Endothelial cell of umbilical vein (primary cell): Measurements from ENCODE around the gene CBFA2T3. TPM values are rescaled to one million over a fixed set of nuclear protein-coding genes. Genes with fewer than 3 reads are reported as not detected.

ENCODE experiments used
- BruUV-seq: library from RNA; stranded (reverse); fragments of 400-500 nt; replicated peaks from 2 replicates; lab custom pipeline; 2021; lab: Mats Ljungman, UMichigan
- CTCF ChIA-PET: fragments of 300-600, 350-600 bp; sonication (Branson Sonifier 250); formaldehyde crosslinking; loops from one replicate; lab custom pipeline; 2021; ENCODE audit warnings: antibody characterized with exemption, inconsistent platforms; lab: Charles Lee
- POLR2A ChIA-PET: fragments of 300-600, 350-600 bp; sonication (Branson Sonifier 250); formaldehyde crosslinking; loops from one replicate; lab custom pipeline; 2021; ENCODE audit warnings: antibody characterized with exemption, inconsistent platforms; lab: Charles Lee
- DNase-seq: peaks from one replicate; pipeline ENCODE4 v3.0.0-alpha.2; 2011; ENCODE audit warnings: low read depth, low spot score
- FAIRE-seq: peaks from 2 replicates; lab custom pipeline; 2011; peaks lifted over from hg19 to GRCh38; lab: Jason Lieb, UNC
- H2AFZ ChIP-seq: 2 replicates; pipeline ENCODE4 v1.6.0; 2012; ENCODE audit warnings: low read depth, low read length, control low read depth, inconsistent platforms
- H3K27ac ChIP-seq: 2 replicates; pipeline ENCODE4 v1.5.1; 2011; ENCODE audit warnings: low read depth, mild to moderate bottlenecking, control low read depth, low read length, moderate library complexity; ENCODE audit not compliant: insufficient read depth
- H3K27me3 ChIP-seq, 2 experiments: 2 replicates each; pipeline versions ENCODE4 v1.6.0 to v1.6.1; 2011; ENCODE audit warnings: low read length in 2 of 2, mixed read lengths in 1 of 2; ENCODE audit not compliant: control insufficient read depth in 2 of 2, insufficient read depth in 2 of 2
- H3K36me3 ChIP-seq, 2 experiments: 2 replicates in 1 of 2; 3 replicates in 1 of 2; pipeline ENCODE4 v1.5.1; 2011; ENCODE audit warnings: low read length in 2 of 2, mild to moderate bottlenecking in 1 of 2, moderate library complexity in 1 of 2; ENCODE audit not compliant: control insufficient read depth in 2 of 2, insufficient read depth in 2 of 2; ENCODE audit errors: extremely low read depth in 1 of 2
- H3K4me1 ChIP-seq: 3 replicates; pipeline ENCODE4 v1.5.1; 2011; ENCODE audit warnings: mild to moderate bottlenecking, low read length; ENCODE audit not compliant: control insufficient read depth, insufficient read depth; ENCODE audit errors: extremely low read depth
- H3K4me2 ChIP-seq: 2 replicates; pipeline ENCODE4 v1.6.1; 2011; ENCODE audit warnings: low read length, control low read depth, mixed read lengths; ENCODE audit not compliant: insufficient read depth
- H3K4me3 ChIP-seq, 3 experiments: fragments of 200-600 bp in 1 of 3; sonication (generic), shearing (Covaris generic) in 1 of 3; replicated peaks in 1 of 3; 2 replicates each; pipeline ENCODE4 v1.5.1; 2011 to 2016; ENCODE audit warnings: control low read depth in 3 of 3, low read length in 3 of 3, mild to moderate bottlenecking in 2 of 3, inconsistent platforms in 1 of 3, low read depth in 1 of 3, moderate library complexity in 1 of 3; ENCODE audit not compliant: insufficient read depth in 1 of 3
- H3K79me2 ChIP-seq: 2 replicates; pipeline ENCODE4 v1.6.0; 2012; ENCODE audit warnings: low read length, inconsistent platforms; ENCODE audit not compliant: control insufficient read depth, insufficient read depth
- H3K9ac ChIP-seq: replicated peaks from 2 replicates; pipeline ENCODE3; 2011; ENCODE audit warnings: low read length, control low read depth; ENCODE audit not compliant: insufficient read depth; ENCODE audit errors: extremely low read depth
- H3K9me1 ChIP-seq: replicated peaks from 3 replicates; pipeline ENCODE4 v1.6.0; 2011; ENCODE audit warnings: mild to moderate bottlenecking, low read length; ENCODE audit not compliant: control insufficient read depth, insufficient read depth; ENCODE audit errors: extremely low read depth
- H3K9me3 ChIP-seq: replicated peaks from 2 replicates; pipeline ENCODE4 v1.5.1; 2012; ENCODE audit warnings: low read length, inconsistent platforms; ENCODE audit not compliant: control insufficient read depth, insufficient read depth
- H4K20me1 ChIP-seq: replicated peaks from 2 replicates; pipeline ENCODE3; 2011; ENCODE audit warnings: mild to moderate bottlenecking, low read length; ENCODE audit not compliant: control insufficient read depth, insufficient read depth; ENCODE audit errors: extremely low read depth
- CTCF ChIP-seq, 2 donors: IDR thresholded peaks; 1 replicate in 1 of 2; 2 replicates in 1 of 2; pipeline ENCODE4 v1.5.1; 2011; ENCODE audit warnings: low read length in 2 of 2, mild to moderate bottlenecking in 2 of 2, moderate library complexity in 2 of 2, control low read depth in 1 of 2, inconsistent platforms in 1 of 2, low read depth in 1 of 2; ENCODE audit not compliant: insufficient read depth in 1 of 2; ENCODE audit errors: extremely low read depth in 1 of 2
- EZH2 ChIP-seq: IDR thresholded peaks from 2 replicates; pipeline ENCODE4 v1.6.1; 2012; ENCODE audit warnings: borderline replicate concordance, low read depth, mild to moderate bottlenecking, moderate library complexity, low read length, inconsistent platforms; ENCODE audit not compliant: severe bottlenecking
- FOS ChIP-seq: IDR thresholded peaks from 2 replicates; pipeline ENCODE4 v1.6.1; 2011; ENCODE audit warnings: mild to moderate bottlenecking, low read length, moderate library complexity, borderline replicate concordance; ENCODE audit not compliant: insufficient read depth
- GATA2 ChIP-seq: IDR thresholded peaks from 2 replicates; pipeline ENCODE4 v1.7.0; 2011; ENCODE audit warnings: low read depth, mild to moderate bottlenecking, moderate library complexity, mixed read lengths, low read length; ENCODE audit not compliant: insufficient read length, insufficient read depth
- JUN ChIP-seq: IDR thresholded peaks from 2 replicates; pipeline ENCODE4 v1.6.1; 2011; ENCODE audit warnings: borderline replicate concordance, low read depth; ENCODE audit not compliant: insufficient read length, insufficient read depth
- MAX ChIP-seq: IDR thresholded peaks from 2 replicates; pipeline ENCODE4 v1.6.1; 2011; ENCODE audit not compliant: insufficient read depth, insufficient read length
- MYC ChIP-seq: IDR thresholded peaks from one replicate; pipeline ENCODE4 v1.6.1; 2011; ENCODE audit warnings: mild to moderate bottlenecking, low read depth, low read length
- POLR2A ChIP-seq: IDR thresholded peaks from 2 replicates; pipeline ENCODE4 v1.6.1; 2012; ENCODE audit warnings: low read depth, mild to moderate bottlenecking, control low read depth, low read length
- POLR2AphosphoS5 ChIP-seq: IDR thresholded peaks from 2 replicates; pipeline ENCODE4 v1.6.1; 2012; ENCODE audit warnings: low read depth, mild to moderate bottlenecking, control low read depth, low read length, moderate library complexity; ENCODE audit not compliant: insufficient read depth
- dilution Hi-C: fragments of 300-500 bp; cut with MboI; formaldehyde crosslinking; loops from one replicate; pipeline ENCODE4 v1.15.0; 2019; ENCODE audit warnings: low sequenced_read_pairs; ENCODE audit not compliant: extremely low pct_ligation_motif_present
- intact Hi-C: fragments of 100-400 bp; cut with micrococcal nuclease; formaldehyde crosslinking; loops from one replicate; pipeline ENCODE4 v1.10.0; 2022
- polyA plus RNA-seq, 4 experiments: library from polyadenylated mRNA; depleted of rRNA in 3 of 4; stranded (reverse) in 3 of 4; unstranded in 1 of 4; fragments of >200 nt; gene quantifications; 2 replicates each; pipeline versions ENCODE4 v1.2.1 to v1.2.3, GENCODE V29; 2011 to 2012; ENCODE audit warnings: missing spikeins in 1 of 4
- total RNA-seq: library from RNA; stranded (reverse); gene quantifications from 2 replicates; pipeline ENCODE4 v1.2.3, GENCODE V29; 2021

Gene CBFA2T3
- total and polyA plus RNA-seq, 2 donors (not counting 3 experiments of a cell fraction or from before 2014, with no cell fraction given) = not detected

GRCh38 chr16:88953003-88953690 lies 23.9 kb downstream of the CBFA2T3 start:
- CTCF ChIA-PET = no interaction called here

More at GRCh38 chr16:88953003-88953690, 23.9 kb downstream of the CBFA2T3 start:
- Histone ChIP-seq H3K9me1 (no peaks in the 10 kb centered on the region), H3K9me3 (no peaks in the 10 kb centered on the region), H3K4me3 (no peak overlapping the region), H4K20me1 (no peaks in the 10 kb centered on the region), H3K27ac (no peak overlapping the region), H3K36me3 (no peaks in the 10 kb centered on the region), H2AFZ (no peak overlapping the region), H3K9ac (no peak overlapping the region), H3K4me1 (no peaks in the 10 kb centered on the region), H3K4me2 (no peak overlapping the region), H3K79me2 (no peaks in the 10 kb centered on the region), H3K27me3 (peaks cover 0 to 2% of the 10 kb centered on the region in 2 experiments)
- POLR2A ChIA-PET = no interaction called here
- no TSS peak for BruUV-seq
- no peak for DNase-seq
- intact Hi-C loops = no loop called here
- dilution Hi-C loops = loop anchor here (25.0 kb wide), 1 partner anchor 184 kb away; no protein-coding TSS in a partner anchor
- no peak for FAIRE-seq
- TF ChIP-seq POLR2AphosphoS5 (no peak), CTCF (IDR thresholded peaks at IDR 0.05; ENCODE audit: extremely low read depth in 1 of 2, insufficient read depth in 1 of 2, low read depth in 1 of 2, low read length in 2 of 2) (no peak), MYC (no peak), GATA2 (no peak), FOS (no peak), POLR2A (no peak), MAX (no peak), JUN (no peak), EZH2 (no peak)
